ENCODE data around the gene TTYH3.
A peak's percentile ranks its signal among the peaks of the same experiment; 100 is the strongest.

TTYH3 gene

GRCh38 chr7:2621061-2621828, 10.5 kb upstream of the TTYH3 start:
- no peaks in the 10 kb centered on the region for H3K9me3 Mint-ChIP-seq (ENCODE audit: low read depth)
- H3K27me3 Mint-ChIP-seq = no peaks in the 10 kb centered on the region
- no peak overlapping the region for H3K4me3 Mint-ChIP-seq
- H3K4me1 Mint-ChIP-seq (ENCODE audit: low read depth) = no peaks in the 10 kb centered on the region
- no peak overlapping the region for H3K27ac Mint-ChIP-seq
- no peaks in the 10 kb centered on the region for H3K36me3 Mint-ChIP-seq

- H3K4me3 Mint-ChIP-seq = no peak overlapping the region
- H3K27me3 Mint-ChIP-seq = no peaks in the 10 kb centered on the region
- no peaks in the 10 kb centered on the region for H3K9me3 Mint-ChIP-seq (ENCODE audit: low read depth)
- H3K36me3 Mint-ChIP-seq = no peaks in the 10 kb centered on the region
- H3K4me1 Mint-ChIP-seq (ENCODE audit: low read depth) = no peaks in the 10 kb centered on the region
- no peak overlapping the region for H3K27ac Mint-ChIP-seq
Measured at GRCh38 chr7:2621948-2622640, 9.7 kb upstream of the TTYH3 start.

GRCh38 chr7:2622869-2623697, 8.7 kb upstream of the TTYH3 start:
- Mint-ChIP-seq H3K4me1 (ENCODE audit: low read depth) (no peaks in the 10 kb centered on the region), H3K27ac (no peak overlapping the region), H3K9me3 (ENCODE audit: low read depth) (no peaks in the 10 kb centered on the region)

DNA sequence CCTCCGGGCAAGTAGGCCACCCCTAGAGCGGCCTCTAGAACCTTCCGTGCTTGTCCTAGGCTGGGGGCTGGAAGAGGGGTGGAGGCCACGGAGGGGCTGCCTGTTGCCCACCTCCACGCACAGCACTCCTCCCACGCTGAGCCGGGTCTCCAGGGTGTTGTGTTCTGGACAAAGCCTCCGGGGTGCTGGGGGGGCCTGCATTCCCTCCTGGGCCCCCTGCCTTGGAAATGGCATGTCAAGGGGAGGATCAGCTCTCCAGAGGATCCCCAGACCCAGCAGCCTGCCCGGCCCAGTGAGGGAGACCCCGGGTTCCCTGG, 8.1 kb upstream of the TTYH3 start:
- Mint-ChIP-seq H3K4me3 (no peak overlapping the region), H3K27ac (no peak overlapping the region), H3K36me3 (no peaks in the 10 kb centered on the region), H3K9me3 (ENCODE audit: low read depth) (no peaks in the 10 kb centered on the region), H3K27me3 (no peaks in the 10 kb centered on the region), H3K4me1 (ENCODE audit: low read depth) (no peaks in the 10 kb centered on the region)

More at GRCh38 chr7:2622869-2623697, 8.7 kb upstream of the TTYH3 start:
- Mint-ChIP-seq H3K4me3 (no peak overlapping the region), H3K36me3 (no peaks in the 10 kb centered on the region), H3K27me3 (no peaks in the 10 kb centered on the region)

- no peaks in the 10 kb centered on the region for H3K36me3 Mint-ChIP-seq
- no peak overlapping the region for H3K4me3 Mint-ChIP-seq
- no peaks in the 10 kb centered on the region for H3K4me1 Mint-ChIP-seq (ENCODE audit: low read depth)
- no peak overlapping the region for H3K27ac Mint-ChIP-seq
- no peaks in the 10 kb centered on the region for H3K9me3 Mint-ChIP-seq (ENCODE audit: low read depth)
- no peaks in the 10 kb centered on the region for H3K27me3 Mint-ChIP-seq
Measured at GRCh38 chr7:2624293-2624886, 7.4 kb upstream of the TTYH3 start.

GRCh38 chr7:2626498-2627117, 5.2 kb upstream of the TTYH3 start:
- Mint-ChIP-seq H3K36me3 (no peaks in the 10 kb centered on the region), H3K4me3 (no peak overlapping the region), H3K27ac (no peak overlapping the region), H3K27me3 (no peaks in the 10 kb centered on the region), H3K4me1 (ENCODE audit: low read depth) (peaks cover 2% of the 10 kb centered on the region), H3K9me3 (ENCODE audit: low read depth) (no peaks in the 10 kb centered on the region)

DNA sequence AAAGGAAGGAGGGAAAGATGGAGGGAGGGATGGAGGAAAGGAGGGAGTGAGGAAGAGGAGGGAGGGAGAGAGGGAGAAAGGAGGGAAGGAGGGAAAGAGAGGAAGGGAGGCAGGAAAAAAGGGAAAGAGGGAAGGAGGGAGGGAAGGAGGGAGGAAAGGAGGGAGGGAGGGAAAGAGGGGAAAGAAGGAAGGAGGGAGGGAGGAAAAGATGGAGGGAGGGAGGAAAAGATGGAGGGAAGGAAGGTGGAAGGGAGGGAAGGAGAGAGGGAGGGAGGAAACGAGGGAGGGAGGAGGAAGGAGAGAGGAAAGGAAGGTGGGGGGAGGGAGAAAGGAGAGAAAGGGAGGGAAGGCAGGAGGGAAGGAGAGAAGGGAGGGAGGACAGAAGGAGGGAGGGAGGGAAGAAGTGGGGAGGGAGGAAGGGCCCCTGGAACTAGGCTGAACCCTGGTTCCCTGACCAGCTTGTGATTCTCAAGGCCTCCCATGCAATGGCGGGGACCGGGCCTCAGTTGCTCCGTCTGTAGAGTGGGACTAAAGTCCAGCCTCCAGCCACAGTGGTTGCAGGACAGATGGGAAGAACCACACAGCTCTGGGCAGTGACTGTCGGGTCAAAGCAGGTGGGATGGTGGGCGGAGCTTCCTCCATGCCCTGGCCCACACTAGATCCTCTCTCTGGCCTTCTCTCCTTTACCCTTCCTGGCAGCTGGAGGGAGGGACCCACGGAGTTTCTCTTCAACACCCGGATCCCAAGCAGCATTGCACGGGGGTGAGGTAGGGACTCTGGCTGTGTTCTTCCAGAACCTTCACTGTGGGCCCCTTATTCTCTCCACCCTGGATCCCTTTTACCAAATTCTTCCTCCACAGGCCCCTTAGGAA, 4.3 kb upstream of the TTYH3 start:
- H3K9me3 Mint-ChIP-seq (ENCODE audit: low read depth) = no peaks in the 10 kb centered on the region

DNA sequence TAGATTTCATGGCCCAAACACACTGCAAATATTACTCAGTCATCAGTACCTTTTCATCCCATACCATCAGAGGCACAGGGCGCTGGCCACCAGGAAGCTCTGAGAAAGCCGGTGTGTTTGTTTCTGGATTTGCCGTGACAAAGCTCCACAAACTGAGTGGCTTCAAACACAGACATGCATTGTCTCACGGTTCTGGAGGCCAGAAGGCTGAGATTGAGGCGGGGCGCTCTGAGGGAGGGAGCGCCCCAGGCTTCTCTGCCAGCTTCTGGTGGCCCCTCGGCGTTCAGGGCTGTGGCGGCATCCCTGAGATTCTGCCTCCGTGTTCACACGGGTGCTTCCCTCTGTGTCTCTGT, 3.7 kb upstream of the TTYH3 start:
- H3K27ac Mint-ChIP-seq = no peak overlapping the region
- no peaks in the 10 kb centered on the region for H3K27me3 Mint-ChIP-seq
- no peaks in the 10 kb centered on the region for H3K36me3 Mint-ChIP-seq
- no peaks in the 10 kb centered on the region for H3K9me3 Mint-ChIP-seq (ENCODE audit: low read depth)
- H3K4me3 Mint-ChIP-seq = no peak overlapping the region
- H3K4me1 Mint-ChIP-seq (ENCODE audit: low read depth) = peaks cover 4% of the 10 kb centered on the region

More for the DNA sequence above, 4.3 kb upstream of the TTYH3 start:
- Mint-ChIP-seq H3K27ac (no peak overlapping the region), H3K36me3 (no peaks in the 10 kb centered on the region), H3K4me1 (ENCODE audit: low read depth) (peaks cover 3% of the 10 kb centered on the region), H3K27me3 (no peaks in the 10 kb centered on the region), H3K4me3 (no peak overlapping the region)

DNA sequence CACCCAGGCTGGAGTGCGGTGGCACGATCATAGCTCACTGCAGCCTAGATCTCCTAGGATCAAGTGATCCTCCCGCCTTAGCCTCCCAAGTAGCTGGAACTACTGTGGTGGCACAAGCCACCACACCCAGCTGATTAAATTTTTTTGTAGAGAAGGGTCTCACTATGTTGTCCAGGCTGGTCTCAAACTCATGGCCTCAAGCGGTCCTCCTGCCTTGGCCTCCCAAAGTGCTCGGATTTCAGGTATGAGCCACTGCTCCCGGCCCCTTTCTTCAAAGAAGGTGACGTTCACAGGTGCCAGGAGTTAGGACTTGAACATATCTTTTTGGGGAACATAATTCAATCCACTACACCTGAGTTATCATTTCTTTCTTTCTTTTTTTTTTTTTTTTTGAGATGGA, 2.9 kb upstream of the TTYH3 start:
- Mint-ChIP-seq H3K27ac (no peak overlapping the region), H3K4me1 (ENCODE audit: low read depth) (peaks cover 9% of the 10 kb centered on the region)

GRCh38 chr7:2629746-2630681, 1.8 kb upstream of the TTYH3 start:
- Mint-ChIP-seq H3K27me3 (no peaks in the 10 kb centered on the region), H3K36me3 (no peaks in the 10 kb centered on the region), H3K27ac (no peak overlapping the region), H3K4me3 (no peak overlapping the region), H3K9me3 (ENCODE audit: low read depth) (no peaks in the 10 kb centered on the region), H3K4me1 (ENCODE audit: low read depth) (peaks cover 12% of the 10 kb centered on the region)

More for the DNA sequence above, 2.9 kb upstream of the TTYH3 start:
- no peaks in the 10 kb centered on the region for H3K9me3 Mint-ChIP-seq (ENCODE audit: low read depth)
- no peak overlapping the region for H3K4me3 Mint-ChIP-seq
- H3K36me3 Mint-ChIP-seq = no peaks in the 10 kb centered on the region
- no peaks in the 10 kb centered on the region for H3K27me3 Mint-ChIP-seq

DNA sequence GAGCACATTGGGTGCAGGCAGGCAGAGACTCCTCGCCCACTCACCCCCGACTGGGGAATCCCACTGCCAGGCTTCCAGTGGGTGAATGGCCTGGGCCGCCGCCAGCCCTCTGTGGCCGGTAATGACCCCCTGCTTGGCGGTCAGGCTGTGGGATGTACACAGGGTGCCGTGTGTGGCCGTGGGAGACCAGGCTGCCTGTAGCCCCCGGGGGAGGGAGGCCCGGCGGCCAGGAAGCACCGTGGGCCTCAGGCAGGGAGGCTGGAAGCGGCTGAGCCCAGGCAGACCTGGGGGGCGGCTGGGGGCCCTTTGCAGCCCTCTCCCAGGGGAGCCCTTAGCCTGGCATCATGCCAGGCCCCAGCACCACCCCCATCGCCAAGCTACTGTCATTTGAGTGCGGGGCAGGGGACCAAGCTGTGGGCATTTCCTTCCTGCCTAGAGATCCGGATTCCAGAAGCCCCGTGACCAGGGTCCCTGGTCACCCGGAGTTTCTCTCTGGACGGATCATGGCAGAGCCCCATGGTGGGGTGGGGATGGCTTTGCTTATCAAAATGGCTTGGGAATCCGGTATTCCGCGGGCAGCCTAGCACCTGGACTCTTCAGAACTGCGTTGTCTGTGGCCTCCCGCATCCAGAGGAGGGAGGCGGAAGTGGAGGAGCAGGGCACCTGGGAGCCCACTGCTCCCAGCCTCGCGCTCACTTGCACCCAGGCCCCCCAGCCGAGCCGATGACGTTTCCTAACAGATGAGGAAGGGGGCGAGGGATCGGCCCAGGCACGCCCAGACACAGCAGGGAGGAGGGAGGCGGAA, 1.1 kb downstream of the TTYH3 start:
- no peaks in the 10 kb centered on the region for H3K36me3 Mint-ChIP-seq
- H3K27me3 Mint-ChIP-seq = no peaks in the 10 kb centered on the region
- peak overlapping the region; percentile 91 for H3K4me3 Mint-ChIP-seq
- H3K27ac Mint-ChIP-seq = peak overlapping the region; percentile 83
- H3K9me3 Mint-ChIP-seq (ENCODE audit: low read depth) = no peaks in the 10 kb centered on the region
- peaks cover 15% of the 10 kb centered on the region for H3K4me1 Mint-ChIP-seq (ENCODE audit: low read depth)

- Mint-ChIP-seq H3K36me3 (no peaks in the 10 kb centered on the region), H3K27ac (no peak overlapping the region), H3K4me1 (ENCODE audit: low read depth) (peaks cover 15% of the 10 kb centered on the region), H3K4me3 (peak overlapping the region; percentile 91), H3K9me3 (ENCODE audit: low read depth) (no peaks in the 10 kb centered on the region), H3K27me3 (no peaks in the 10 kb centered on the region)
Measured at GRCh38 chr7:2633538-2634266, 1.9 kb downstream of the TTYH3 start.
